OCI-LY7 (cell line): Measurements from ENCODE around the gene YPEL4. TPM values are rescaled to one million over a fixed set of nuclear protein-coding genes. Genes with fewer than 3 reads are reported as not detected.

Experiments
- BruUV-seq: library from RNA; stranded (reverse); fragments of 400-500 nt; replicated peaks from 2 replicates; lab custom pipeline; 2021; lab: Mats Ljungman, UMichigan
- CTCF ChIA-PET: fragments of 300-600 bp; sonication (Branson Sonifier 250); formaldehyde crosslinking; loops from one replicate; lab custom pipeline; 2022; ENCODE audit warnings: antibody characterized with exemption; ENCODE audit not compliant: unreplicated experiment; lab: Charles Lee
- POLR2A ChIA-PET: fragments of 300-600 bp; sonication (Branson Sonifier 250); formaldehyde crosslinking; loops from one replicate; lab custom pipeline; 2022; ENCODE audit warnings: antibody characterized with exemption; lab: Charles Lee
- DNase-seq: peaks from one replicate; pipeline ENCODE4 v3.0.0-alpha.2; 2015; ENCODE audit warnings: low spot score
- H2AFZ ChIP-seq: fragments of 200-600 bp; sonication (generic), shearing (Covaris generic); 2 replicates; pipeline ENCODE4 v1.6.1; 2014; ENCODE audit warnings: mild to moderate bottlenecking, antibody characterized with exemption, low read length, moderate library complexity
- H3K27ac ChIP-seq: fragments of 200-600 bp; sonication (generic); 2 replicates; pipeline ENCODE4 v1.5.1; 2014; ENCODE audit warnings: mixed run types, low read depth, mild to moderate bottlenecking, moderate library complexity, low read length, inconsistent platforms; ENCODE audit not compliant: poor library complexity, severe bottlenecking
- H3K36me3 ChIP-seq: fragments of 200-600 bp; sonication (generic); 2 replicates; pipeline ENCODE4 v1.6.1; 2014; ENCODE audit warnings: mild to moderate bottlenecking, antibody characterized with exemption, low read length, moderate library complexity, mixed read lengths; ENCODE audit not compliant: insufficient read depth
- H3K4me1 ChIP-seq: fragments of 200-600 bp; sonication (generic); 2 replicates; pipeline ENCODE4 v1.5.1; 2014; ENCODE audit warnings: mild to moderate bottlenecking, low read length; ENCODE audit not compliant: insufficient read depth, poor library complexity, severe bottlenecking
- H3K4me2 ChIP-seq: fragments of 200-600 bp; sonication (generic); 2 replicates; pipeline ENCODE4 v1.6.1; 2014; ENCODE audit warnings: mild to moderate bottlenecking, low read length
- H3K4me3 ChIP-seq: fragments of 200-600 bp; sonication (generic); 2 replicates; pipeline ENCODE4 v1.5.1; 2014; ENCODE audit warnings: mild to moderate bottlenecking, low read depth, low read length; ENCODE audit not compliant: poor library complexity, severe bottlenecking
- H3K79me2 ChIP-seq: fragments of 200-600 bp; sonication (generic); 2 replicates; pipeline ENCODE4 v1.6.1; 2016; ENCODE audit warnings: low read depth, mild to moderate bottlenecking, low read length, moderate library complexity, mixed read lengths; ENCODE audit not compliant: insufficient read depth
- H3K9me2 ChIP-seq: fragments of 200-600 bp; sonication (generic); 2 replicates; pipeline ENCODE4 v1.6.1; 2016; ENCODE audit warnings: mild to moderate bottlenecking, low read length, mixed read lengths; ENCODE audit not compliant: insufficient read depth
- H3K9me3 ChIP-seq: fragments of 200-600 bp; sonication (generic); 2 replicates; pipeline ENCODE4 v1.6.1; 2014; ENCODE audit warnings: mild to moderate bottlenecking, mixed run types, low read length, mixed read lengths
- H4K20me1 ChIP-seq: fragments of 200-600 bp; sonication (generic); 2 replicates; pipeline ENCODE4 v1.6.1; 2014; ENCODE audit warnings: mild to moderate bottlenecking, antibody characterized with exemption, low read length, moderate library complexity, mixed read lengths; ENCODE audit not compliant: insufficient read depth
- CTCF ChIP-seq: fragments of 200-600 bp; sonication (generic); conservative IDR thresholded peaks from 2 replicates; pipeline ENCODE4 v1.5.1; 2014; ENCODE audit warnings: mild to moderate bottlenecking, antibody characterized with exemption, low read length, moderate library complexity, mixed read lengths
- EZH2phosphoT487 ChIP-seq: fragments of 200-600 bp; sonication (generic); IDR thresholded peaks from 2 replicates; pipeline ENCODE4 v1.6.1; 2018; ENCODE audit warnings: low read depth, borderline replicate concordance, mild to moderate bottlenecking, mixed run types, antibody characterized with exemption, low read length, moderate library complexity, mixed read lengths
- intact Hi-C: fragments of 100-400 bp; cut with micrococcal nuclease; formaldehyde crosslinking; loops from one replicate; pipeline ENCODE4 v1.10.0; 2022; ENCODE audit not compliant: unreplicated experiment
- total RNA-seq, 2 experiments: library from RNA; depleted of rRNA in 1 of 2; stranded (reverse); fragments of >200 nt in 1 of 2; shearing (Covaris generic) in 1 of 2; gene quantifications; 2 replicates each; pipeline ENCODE4 v1.2.3, GENCODE V29; 2014 to 2022

Gene YPEL4
- total RNA-seq, 2 experiments from 2014 or later = 0.54 to 0.55 TPM

- Histone ChIP-seq H2AFZ (peak overlapping the region; percentile 90), H3K9me2 (no peaks in the 10 kb centered on the region), H3K4me3 (peak overlapping the region; percentile 94), H4K20me1 (peaks cover 34% of the 10 kb centered on the region), H3K4me2 (peak overlapping the region; percentile 94), H3K27ac (peak overlapping the region; percentile 88), H3K36me3 (peaks cover 31% of the 10 kb centered on the region), H3K79me2 (peaks cover 41% of the 10 kb centered on the region), H3K9me3 (no peaks in the 10 kb centered on the region), H3K4me1 (peaks cover 23% of the 10 kb centered on the region)
- POLR2A ChIA-PET = interaction anchor here (0.8 to 1.8 kb wide), 3 partner anchors 10 to 36 kb away, joined by 3 to 12 read pairs (median 6); partner anchors contain the start of gene CLP1
- CTCF ChIA-PET = interaction anchor here (1.2 to 1.4 kb wide), 3 partner anchors 13 to 174 kb away, joined by 3 to 4 read pairs (median 3); no protein-coding TSS in a partner anchor
- intact Hi-C loops = loop anchor here (1.0 to 5.0 kb wide), 6 partner anchors 45 to 910 kb away; partner anchors contain the start of genes LPXN, MED19, SELENOH and TMX2
- BruUV-seq = no TSS peak
- peak; percentile 99 for DNase-seq
- TF ChIP-seq EZH2phosphoT487 (no peak), CTCF (0 out of 2 replicates have a peak, but pooled peaks have one; percentile 20)
These were observed 17.5 kb upstream of the YPEL4 start for GRCh38 chr11:57667117-57667735.

- Histone ChIP-seq H4K20me1 (peaks cover 4% of the 10 kb centered on the region), H3K79me2 (peaks cover 16% of the 10 kb centered on the region), H3K27ac (no peak overlapping the region), H2AFZ (no peak overlapping the region), H3K36me3 (peaks cover 40% of the 10 kb centered on the region), H3K4me2 (no peak overlapping the region), H3K9me2 (no peaks in the 10 kb centered on the region), H3K9me3 (no peaks in the 10 kb centered on the region), H3K4me1 (peaks cover 8% of the 10 kb centered on the region), H3K4me3 (no peak overlapping the region)
- DNase-seq = no peak
- ChIA-PET CTCF (no interaction called here), POLR2A (interaction anchor here (0.7 kb wide), 1 partner anchor 79 kb away, joined by 4 read pairs; no protein-coding TSS in a partner anchor)
- BruUV-seq = no TSS peak
- no peak for TF ChIP-seq CTCF
- TF ChIP-seq EZH2phosphoT487 = no peak
- intact Hi-C loops = no loop called here
These were observed 14.3 kb upstream of the YPEL4 start for GRCh38 chr11:57663975-57664374.

GRCh38 chr11:57662893-57663292 lies 13.2 kb upstream of the YPEL4 start:
- peaks cover 8% of the 10 kb centered on the region for H3K4me1 ChIP-seq
- CTCF ChIA-PET = interaction anchor here (1.0 kb wide), 1 partner anchor 22 kb away, joined by 3 read pairs; no protein-coding TSS in a partner anchor
- DNase-seq = peak; percentile 38

More at GRCh38 chr11:57662893-57663292, 13.2 kb upstream of the YPEL4 start:
- intact Hi-C loops = no loop called here
- peaks cover 40% of the 10 kb centered on the region for H3K36me3 ChIP-seq
- TF ChIP-seq CTCF (peak; percentile 55), EZH2phosphoT487 (no peak)
- H4K20me1 ChIP-seq = 0 out of 2 replicates have a peak, but pooled peaks cover 7% of the 10 kb centered on the region
- H3K4me2 ChIP-seq = no peak overlapping the region
- no peak overlapping the region for H2AFZ ChIP-seq
- H3K4me3 ChIP-seq = no peak overlapping the region
- H3K27ac ChIP-seq = no peak overlapping the region
- no peaks in the 10 kb centered on the region for H3K9me3 ChIP-seq
- H3K9me2 ChIP-seq = no peaks in the 10 kb centered on the region
- no TSS peak for BruUV-seq
- peaks cover 18% of the 10 kb centered on the region for H3K79me2 ChIP-seq
- POLR2A ChIA-PET = interaction anchor here (0.5 to 0.7 kb wide), 3 partner anchors 35 to 149 kb away, joined by 3 to 5 read pairs (median 4); no protein-coding TSS in a partner anchor
